ENCODE data around the gene PLEKHF1.
"Not testable (repeated sequence)": the region's sequence is repeated elsewhere in the genome, so short reads cannot be mapped to it uniquely, and the experiment has no call there.

PLEKHF1 gene

DNA sequence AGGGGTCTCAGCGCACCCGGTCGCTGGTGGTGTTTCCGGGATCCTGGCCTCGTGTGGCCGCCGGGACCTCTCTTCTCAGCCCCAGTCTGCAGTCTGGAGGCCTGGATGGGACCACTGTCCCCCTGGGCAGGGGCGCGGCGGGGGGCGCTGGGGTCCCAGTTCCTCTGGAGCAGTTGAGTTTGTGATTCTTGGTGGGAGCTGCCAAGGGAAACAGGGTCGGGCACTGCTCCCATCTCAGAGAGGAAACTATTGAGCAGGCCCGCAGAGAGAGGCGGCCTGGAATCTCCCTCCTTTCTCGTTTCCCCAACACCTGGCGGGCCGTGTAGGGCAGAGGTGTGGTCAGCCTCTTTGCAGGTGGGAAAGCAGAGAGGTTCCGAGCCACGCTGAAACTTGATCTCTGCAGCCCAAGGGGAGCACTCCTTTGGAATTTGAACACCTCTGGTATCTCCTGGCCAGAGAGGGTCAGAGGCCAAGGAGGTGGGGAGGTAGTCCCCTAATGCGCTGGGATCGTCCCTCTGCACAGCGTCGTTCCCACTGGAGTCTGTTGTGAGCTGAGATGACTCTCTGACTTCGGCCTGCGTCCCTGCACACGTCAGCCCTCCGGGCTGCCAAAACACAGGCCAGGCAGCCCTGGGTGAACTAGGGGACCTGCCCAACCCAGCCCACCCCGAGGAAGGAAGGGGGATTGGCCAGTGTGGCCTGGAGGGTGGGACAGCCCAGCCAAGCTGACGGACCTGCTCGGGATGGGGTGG is 741 bp downstream of the PLEKHF1 start:
- no peak for FAIRE-seq

DNA sequence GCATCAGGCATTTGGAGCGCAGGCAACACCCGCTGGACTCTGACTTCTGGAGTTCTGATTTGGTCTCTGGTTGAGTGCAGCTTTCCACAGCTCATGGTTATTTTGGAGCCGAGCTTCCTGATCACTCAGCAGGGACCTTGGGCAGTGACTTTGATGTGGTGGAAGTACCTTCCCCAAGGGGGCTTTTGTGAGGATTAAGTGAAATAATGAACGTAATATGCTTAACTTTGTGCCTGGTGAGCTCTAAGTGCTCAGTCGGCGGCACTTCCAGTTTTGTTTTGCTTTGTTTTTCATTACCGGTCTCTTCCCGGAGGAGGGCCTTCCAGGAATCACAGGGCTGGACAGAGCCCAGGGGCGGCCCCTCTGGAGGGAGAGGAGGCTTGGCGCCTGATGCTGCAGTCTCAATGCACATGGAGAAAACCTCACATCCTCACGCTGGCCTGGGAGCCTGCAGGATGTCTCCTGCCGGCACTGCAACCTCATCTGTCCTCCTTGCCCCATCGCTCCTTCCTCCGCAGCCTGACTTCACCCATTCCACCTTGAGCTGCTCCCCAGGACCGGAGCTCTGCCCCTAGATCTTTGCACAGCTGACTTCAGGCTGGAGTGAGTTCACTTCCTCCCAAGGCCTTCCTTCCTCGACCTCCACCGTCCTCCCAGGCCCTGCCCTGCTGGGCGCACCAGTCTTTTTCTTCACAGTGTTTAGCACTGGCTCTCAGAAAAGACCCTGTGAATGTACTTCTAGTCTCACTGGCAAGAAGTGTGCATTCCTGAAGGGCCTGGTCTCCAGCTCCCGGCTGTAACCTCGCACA is 1.5 kb downstream of the PLEKHF1 start:
- FAIRE-seq, result peak; percentile 29

DNA sequence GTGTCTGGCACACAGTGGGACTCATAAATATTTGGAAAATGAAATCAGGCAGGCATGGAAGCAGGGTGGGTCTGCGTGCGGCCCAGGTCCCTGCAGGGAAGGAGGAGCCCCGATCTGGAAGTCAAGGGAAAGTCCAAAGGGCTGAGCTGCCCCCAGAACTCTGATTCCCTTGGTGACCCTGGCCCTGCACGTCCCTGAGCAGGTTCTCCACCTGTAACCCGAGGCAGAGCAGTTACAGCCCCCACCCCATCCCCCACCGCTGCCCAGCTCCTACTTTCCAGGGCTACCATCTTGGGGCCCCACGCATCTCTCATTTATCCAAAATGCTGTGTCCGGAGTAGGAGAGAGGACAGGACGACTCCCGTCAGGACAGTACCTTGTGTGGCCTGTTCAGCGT is 2.1 kb downstream of the PLEKHF1 start:
- no peak for FAIRE-seq

DNA sequence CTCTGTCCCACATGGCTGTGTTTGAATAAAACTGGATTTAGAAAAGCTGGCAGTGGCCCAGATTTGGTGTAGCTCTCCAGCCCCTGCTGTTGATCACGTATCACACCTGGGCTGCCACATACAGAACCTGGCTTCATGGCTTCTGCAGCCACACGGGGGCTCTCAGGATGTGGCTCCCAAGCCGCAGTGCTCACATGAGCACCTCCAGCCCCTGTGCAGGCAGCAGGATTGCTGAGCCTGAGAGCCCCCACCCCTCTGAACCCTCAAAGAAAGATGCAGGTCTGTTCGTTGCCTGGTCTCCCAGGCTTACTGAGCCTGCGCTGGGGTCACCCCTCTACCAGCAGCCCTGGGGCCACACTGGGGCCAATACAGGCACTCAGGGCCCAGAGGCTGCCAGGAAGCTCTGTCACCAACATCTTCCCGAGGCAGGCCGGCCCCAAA is 2.7 kb downstream of the PLEKHF1 start:
- FAIRE-seq, result no peak

DNA sequence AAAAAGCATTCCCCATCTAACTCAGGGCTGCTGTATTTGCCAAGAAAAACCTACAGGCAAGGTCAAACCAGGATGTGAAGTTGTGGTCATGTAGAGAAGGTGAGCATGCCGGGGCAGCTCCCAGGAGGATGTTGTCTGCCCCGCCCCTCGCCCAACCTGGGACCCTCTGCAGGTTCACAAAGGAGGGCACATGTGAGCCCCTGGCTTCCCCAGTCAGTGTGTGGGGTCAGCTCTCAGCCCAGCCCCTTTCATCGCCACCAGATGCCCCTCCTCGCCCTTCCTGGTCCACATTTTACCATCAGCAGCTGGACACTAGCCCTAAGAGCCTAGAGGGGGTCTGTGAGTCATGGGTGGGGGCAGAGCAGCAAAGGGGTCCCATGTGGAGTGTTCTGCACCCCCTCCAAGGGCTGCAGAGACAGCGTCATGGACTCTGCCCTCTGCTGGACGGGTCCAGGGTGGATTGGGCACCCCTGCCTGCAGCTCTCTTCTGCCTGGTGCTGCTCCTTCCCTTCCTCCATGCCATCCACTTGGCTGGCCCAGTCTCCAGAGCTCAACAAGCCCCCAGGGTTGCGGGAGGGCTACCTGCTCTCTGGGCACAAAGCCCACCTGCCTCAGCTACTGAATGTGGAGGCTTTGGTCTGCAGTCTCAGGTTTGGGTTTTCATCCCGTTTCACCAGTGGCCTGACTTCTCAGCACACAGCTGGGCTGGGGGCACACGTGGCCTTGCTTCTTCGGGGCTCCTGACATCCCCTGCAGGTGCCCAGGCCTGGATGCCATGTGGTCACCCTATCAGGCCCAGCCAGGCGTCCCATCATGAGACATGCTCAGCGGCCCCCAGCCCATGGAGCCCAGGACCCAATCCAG is 3.7 kb downstream of the PLEKHF1 start:
- no peak for FAIRE-seq

DNA sequence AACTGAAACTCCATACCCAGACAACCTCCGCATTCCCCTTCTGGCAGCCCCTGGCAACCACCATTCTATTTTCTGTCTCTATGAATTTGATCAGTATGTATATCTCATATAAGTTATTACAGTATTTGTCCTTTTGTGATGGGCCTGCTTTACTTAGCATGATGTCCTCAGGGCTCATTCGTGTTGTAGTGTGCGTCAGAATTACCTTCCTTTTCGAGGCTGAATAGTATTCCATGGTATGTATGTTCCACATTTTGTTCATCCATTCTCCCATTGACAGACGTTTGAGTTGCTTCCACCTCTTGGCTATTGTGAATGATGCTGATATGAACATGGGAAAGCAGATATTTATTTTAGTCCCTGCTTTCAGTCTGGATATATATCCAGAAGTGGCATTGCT is 5.0 kb downstream of the PLEKHF1 start:
- FAIRE-seq, result no peak

DNA sequence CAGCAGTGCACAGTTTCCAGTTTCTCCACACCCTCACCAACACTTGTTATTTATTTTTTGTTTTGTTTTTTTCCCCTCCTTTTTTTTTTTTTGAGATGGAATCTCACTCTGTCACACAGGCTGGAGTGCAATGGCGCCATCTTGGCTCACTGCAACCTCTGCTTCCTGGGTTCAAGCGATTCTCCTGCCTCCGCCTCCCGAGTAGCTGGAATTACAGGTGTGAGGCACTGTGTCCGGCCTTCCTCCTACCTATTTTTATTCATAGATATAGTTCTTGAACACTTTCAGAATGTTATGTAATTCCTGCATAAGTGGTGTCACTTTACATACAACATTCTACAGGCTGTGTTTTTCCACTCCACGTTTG is 5.7 kb downstream of the PLEKHF1 start:
- not testable (repeated sequence) for FAIRE-seq

DNA sequence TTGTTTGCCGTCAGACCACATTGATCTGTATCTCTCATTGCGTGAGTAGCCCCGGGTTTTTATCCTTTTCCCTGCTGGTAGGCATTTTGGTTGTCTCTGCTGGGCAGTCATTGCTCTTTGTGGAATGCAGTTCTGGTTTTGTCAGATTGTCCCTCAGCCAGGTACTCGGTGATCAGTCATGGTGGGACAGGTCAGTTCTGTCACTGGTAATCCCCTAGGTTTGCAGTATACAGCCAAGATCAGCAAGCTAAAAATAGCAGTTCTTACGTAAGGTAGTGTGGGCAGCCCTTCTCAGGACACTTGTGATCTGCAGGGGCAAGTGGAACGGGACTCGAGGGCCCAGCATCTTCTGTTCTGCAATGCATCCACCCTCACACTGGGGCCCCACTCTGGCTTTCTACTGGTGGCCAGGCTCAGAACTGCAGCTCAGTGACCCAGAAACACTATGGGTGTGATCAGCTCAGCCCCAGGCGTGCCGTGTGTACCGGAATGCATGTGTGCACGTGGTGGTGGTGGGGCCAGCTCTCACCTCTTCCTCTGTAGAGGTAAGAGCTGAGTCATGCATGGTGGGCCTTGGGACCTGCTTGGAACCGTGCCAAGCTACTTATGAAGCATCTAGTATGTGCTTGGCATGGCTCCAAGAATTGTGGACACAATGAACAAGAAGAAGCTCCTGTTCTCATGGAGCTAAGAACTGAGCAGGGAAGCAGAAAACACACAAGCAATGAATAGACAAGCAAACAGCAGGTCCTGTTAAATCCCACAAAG is 6.3 kb downstream of the PLEKHF1 start:
- no peak for FAIRE-seq

DNA sequence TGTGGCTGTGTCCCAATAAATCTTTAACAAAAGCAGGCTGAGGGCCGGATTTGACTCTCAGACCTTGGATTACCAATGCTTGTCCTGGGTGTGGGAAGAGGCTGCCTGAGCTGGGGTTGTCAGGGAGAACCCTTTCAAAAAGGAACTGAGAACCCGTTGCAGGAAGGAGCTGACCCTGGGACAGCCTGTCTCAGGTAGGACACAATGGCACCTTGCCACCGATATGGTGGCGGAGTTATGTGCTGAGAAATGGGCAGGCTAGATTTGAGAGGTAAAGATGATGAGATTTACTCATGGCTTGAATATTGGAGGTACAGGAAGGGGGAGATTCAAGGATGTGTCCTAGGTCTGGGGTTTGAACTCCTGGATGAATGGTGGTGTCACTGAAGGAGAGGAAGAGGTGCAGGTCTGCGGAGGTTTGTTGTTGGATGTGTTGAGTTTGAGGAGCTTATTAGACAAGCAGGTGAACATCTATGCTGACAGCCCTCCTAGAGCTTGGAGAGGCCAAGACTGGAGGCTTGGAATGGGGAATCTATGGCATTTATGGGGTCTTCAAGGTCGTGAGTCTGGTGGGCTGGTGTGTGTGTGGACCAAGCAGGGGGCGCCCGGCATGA is 7.2 kb downstream of the PLEKHF1 start:
- FAIRE-seq, result no peak

DNA sequence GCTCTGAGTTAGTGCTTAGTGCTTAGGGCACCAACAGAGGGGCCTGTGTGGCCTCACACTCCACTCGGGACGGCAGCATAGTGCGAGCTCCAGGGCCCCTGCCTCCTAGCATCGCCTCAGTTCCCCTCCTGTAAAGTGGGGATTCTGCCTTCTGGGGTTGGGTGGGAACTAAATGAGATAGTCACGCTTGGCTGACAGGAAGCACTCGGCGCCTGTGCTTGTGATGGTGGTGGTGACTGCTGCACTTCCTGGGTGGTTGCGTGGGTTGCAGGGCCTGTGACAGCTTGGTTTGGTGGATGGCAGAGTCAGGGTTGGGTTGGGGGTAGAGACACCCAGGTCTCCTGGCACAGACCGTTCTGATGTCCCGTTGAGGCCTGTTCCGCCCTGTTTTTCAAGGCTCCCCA is 7.7 kb downstream of the PLEKHF1 start:
- no peak for FAIRE-seq

DNA sequence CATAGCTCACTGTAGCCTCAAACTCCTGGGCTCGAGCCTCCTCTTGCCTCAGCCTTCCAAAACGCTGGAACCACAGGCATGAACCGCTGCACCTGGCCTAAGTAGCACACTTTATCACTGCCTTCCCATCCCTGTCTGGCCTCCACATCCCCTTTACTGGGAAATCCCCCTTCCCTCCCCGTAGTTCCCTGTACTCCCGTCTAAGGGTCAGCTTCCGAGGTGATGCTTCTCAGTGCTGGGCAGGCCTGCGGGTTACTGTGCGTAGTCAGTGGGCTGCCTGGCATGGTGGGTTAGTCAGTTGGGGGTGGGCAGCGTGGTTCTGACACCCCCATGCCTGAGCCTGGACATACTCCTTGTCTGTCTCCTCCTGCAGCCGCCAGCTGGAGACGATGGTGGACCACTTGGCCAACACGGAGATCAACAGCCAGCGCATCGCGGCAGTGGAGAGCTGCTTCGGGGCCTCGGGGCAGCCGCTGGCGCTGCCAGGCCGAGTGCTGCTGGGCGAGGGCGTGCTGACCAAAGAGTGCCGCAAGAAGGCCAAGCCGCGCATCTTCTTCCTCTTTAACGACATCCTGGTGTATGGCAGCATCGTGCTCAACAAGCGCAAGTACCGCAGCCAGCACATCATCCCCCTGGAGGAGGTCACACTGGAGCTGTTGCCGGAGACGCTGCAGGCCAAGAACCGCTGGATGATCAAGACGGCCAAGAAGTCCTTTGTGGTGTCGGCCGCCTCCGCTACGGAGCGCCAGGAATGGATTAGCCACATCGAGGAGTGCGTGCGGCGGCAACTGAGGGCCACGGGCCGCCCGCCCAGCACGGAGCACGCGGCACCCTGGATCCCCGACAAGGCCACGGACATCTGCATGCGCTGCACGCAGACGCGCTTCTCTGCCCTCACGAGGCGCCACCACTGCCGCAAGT is 8.4 kb downstream of the PLEKHF1 start:
- FAIRE-seq, result no peak

DNA sequence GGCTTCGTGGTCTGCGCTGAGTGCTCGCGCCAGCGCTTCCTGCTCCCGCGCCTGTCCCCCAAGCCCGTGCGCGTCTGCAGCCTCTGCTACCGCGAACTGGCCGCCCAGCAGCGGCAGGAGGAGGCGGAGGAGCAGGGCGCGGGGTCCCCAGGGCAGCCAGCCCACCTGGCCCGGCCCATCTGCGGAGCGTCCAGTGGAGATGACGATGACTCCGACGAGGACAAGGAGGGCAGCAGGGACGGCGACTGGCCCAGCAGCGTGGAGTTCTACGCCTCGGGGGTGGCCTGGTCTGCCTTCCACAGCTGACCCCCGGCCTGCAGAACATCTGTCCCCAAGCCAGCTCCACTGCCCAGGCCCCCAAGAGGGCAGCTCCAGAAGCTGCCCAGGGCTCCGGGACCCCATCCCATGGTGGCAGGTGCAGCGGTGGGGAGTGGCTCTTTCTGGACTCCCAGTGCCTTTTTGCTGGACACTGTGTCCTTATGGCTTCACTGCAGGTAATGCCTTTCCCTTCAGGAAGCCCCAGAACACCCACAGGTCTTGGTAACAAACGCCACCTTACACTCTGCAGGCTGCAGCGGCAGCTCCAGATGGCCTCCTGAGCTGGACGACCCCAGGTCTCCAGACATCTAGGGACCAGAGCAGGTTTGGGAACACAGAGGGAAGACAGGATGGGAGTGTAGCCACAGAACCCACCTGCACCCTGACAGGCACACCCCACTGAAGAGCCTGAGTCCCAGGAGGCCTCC is 9.3 kb downstream of the PLEKHF1 start:
- FAIRE-seq, result no peak

DNA sequence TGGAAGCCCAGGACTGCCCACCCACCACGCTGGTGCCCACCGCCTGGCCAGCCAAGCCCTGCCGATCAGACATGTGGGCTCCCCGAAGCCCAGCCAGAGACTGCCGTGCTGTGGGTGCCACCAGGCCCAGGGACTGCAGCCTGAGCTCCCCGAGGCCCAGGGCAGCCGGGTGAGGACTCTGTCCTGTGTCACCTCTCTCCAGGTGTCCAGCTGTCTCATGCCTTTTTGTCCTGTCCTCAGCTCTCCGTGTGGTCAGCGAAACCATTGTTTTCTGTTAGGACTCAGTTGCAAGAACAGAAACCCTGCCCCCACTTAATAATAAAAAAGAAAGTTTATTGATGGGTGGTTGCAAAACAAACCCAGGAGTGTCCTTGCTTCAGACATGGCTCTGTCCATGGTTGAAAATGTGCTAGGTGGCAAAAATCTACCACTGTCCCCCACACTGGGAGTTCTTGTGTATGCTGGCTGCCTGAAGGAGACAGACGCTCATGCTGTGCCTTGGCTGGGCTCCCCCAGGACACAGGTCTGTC is 9.9 kb downstream of the PLEKHF1 start:
- no peak for FAIRE-seq

DNA sequence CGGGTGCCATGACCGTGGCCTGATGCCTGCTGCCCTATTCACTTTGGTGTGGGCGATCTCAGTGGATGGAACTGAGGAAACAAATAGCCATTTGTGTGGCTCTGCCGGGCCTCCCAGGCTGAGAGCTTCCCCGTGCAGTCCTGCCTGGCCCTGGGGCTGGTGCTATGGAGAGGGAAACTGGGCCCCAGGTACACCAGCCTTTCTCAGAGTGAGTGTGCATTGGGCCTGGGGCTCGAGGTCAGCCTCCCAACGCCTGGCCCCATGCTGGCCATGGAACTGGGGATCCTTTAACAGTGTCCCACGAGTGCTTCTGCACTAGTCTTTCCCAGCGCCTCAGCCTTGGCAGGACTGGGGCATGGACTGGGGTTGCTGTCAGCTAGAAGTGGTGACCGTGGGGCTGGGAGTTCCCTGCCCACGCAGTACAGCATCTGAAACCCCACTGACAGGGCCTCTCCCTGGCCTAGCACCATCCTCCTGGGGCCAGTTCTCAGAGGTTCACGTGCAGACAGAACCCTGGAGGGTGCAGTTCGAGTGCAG is 10.5 kb downstream of the PLEKHF1 start:
- no peak for FAIRE-seq

DNA sequence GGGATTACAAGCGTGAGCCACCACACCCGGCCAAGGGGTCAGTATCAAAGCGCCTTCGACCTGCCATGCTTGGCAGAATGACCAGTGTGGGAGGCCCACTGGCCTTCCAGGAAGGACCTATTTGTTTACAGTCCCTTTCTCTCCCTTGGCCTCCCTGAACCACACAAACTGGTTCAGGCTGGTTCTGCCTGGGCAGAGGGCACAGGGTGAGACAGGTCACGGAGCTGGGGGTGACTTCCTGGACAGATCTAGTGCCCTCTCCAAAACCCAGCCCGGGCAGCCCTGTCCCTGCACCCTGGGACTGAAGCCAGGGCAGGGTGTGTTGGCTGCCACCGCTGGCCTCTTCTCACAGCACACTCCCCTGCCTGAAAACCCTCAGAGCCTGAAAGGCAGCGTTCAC is 11.3 kb downstream of the PLEKHF1 start:
- no peak for FAIRE-seq

DNA sequence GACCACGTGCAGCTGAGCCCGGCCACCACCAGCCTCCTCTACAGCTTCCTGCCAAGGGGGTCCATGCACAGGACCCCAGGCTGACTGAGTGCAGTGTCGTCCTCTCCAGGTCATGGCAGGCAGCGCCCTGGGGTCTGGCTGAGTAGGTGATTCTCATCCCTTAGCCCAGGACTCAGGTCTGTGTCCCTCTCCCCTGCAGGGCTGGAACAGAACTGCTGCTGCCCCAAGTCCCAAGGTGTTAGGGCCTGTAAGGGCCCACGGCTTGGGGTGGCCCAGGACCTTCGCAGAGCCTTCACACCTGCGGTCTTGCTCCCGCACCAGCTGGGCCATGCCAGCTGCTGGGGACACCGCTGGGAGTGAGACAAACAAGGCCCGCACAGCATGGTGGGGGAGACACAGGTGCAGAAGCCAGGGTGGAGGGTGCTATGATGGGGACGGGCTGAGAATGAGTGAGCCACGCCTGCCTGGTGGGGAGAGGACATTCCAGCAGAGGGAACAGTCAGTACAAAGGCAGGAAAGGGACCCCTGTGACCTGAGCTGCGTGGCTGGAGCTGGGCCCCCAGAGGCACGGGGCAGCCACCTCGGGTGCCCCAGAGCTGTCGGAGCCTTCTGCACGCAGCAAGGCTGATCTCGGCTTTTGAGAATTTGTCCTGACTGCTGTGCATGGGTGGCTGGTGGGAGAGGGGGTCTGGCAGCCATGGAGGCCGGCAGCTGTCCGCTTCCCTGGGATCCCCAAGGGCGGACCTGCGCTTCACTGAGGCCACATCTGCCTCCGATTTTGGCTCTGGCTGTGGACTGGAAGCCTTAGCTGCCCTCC is 11.9 kb downstream of the PLEKHF1 start:
- FAIRE-seq, result no peak

DNA sequence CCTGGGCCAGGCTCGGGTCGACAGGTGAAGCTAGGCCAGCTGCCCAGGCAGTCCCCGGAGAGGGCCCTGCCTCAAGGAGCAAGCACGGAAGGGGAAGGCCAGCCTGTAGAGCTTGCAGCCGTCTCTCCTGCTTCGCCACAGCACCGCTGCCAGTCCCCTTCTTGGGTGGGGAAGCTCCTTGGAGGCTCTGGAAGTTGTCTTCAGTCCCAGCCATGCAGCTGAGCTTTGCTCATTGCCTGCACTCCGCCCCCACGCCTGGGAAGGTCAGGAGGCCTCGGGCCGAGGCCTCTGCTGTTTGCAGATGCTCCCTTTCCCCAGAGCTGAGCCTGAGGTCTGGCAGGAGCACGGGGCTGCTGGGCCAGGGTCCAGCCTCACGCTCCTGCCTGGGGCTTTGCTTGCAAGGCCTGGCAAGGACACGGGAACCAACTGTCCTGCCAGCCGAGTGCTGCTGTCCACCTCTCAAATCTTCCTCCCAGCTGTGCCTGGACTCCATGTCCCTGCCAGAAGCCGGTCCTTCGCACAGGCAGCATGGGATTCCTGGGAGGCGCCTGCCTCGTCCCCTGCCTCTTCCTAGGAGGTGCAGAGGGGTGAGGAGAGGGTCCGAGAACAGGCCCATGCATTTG is 13.3 kb downstream of the PLEKHF1 start:
- no peak for FAIRE-seq

DNA sequence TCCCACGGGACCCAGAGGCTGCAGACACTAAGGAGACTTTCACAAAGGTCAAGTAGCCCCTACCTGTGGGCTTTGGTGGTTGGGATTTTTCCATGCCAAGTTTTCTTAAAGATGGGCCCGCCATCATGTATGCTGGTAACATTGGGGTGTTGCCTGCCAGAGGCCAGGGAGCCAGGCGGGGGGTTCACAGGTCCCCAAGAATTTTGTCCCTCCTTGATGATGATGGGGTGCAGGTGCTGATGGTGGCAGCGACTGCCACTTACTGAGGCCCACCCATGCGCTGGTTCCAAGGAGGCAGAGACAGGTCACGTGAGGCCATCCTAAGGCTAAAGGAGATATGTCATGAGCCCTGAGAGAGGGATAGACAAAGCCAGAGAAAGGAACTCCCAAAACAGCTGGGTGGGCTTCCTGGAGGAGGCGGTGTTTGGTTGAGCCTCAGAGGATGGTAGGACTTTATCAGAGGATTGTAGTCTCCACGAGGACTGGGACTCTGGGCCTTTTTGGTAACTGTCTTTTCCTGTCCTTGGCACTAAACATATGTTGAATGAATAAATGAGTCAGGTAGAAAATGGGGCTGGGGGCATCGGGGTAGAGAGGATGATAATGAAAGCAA is 14.4 kb downstream of the PLEKHF1 start:
- no peak for FAIRE-seq
